Measurements from ENCODE around the gene SCN4B.

GRCh38 chr11:118106789-118107335 lies 45.8 kb downstream of the SCN4B start:
- TF ChIP-seq REST (IDR thresholded peaks at IDR 0.05; ENCODE audit: insufficient replicate concordance, low read depth) (no peak), CTCF (IDR thresholded peaks at IDR 0.05; ENCODE audit: insufficient read depth, low read length) (no peak), GABPA (IDR thresholded peaks at IDR 0.05; ENCODE audit: low read depth) (no peak)
